Right lobe of liver (tissue), 4 donors: Measurements from ENCODE around the gene PACRG.

Experiments
- POLR2A ChIP-seq: fragments of 450-650 bp; IDR thresholded peaks from one replicate; pipeline ENCODE4 v1.6.1; 2017; ENCODE audit warnings: antibody characterized with exemption, mild to moderate bottlenecking
- TF ChIP-seq, protein P1 (sequence below), 4 donors: fragments of 200-600 bp in 3 of 4; fragments of 450-650 bp in 1 of 4; IDR thresholded peaks; one replicate each; pipeline versions ENCODE4 v1.5.1 to v1.8.0; 2016 to 2022; ENCODE audit warnings: antibody characterized with exemption in 4 of 4, mild to moderate bottlenecking in 2 of 4
- donor health status: DM: no; HTN: no; CAD: no.
- donor health status: DM: no; HTN: no; CAD: no.
- donor health status: DM: no; HTN: yes; CAD: no.

DNA sequence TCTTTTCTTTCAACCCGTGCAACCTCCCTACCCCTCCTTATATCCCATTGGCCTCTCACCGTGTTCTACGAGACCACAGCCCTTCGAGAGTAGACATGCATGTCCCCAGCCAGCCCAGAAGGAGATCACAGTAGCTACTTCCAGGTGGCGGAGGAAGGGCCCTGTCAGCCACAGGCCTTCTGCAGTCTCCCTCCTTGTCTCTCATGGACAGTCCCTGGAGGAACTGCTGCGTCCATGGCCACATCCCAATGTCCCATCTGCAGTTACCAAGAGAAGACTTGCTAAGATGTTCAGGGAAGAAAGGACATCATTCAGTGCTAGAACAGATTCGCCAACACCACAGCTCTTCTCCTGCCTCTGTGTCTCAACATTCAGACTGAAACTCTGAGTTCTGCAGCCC, 625.2 kb downstream of the PACRG start:
- TF ChIP-seq, protein P1, sequence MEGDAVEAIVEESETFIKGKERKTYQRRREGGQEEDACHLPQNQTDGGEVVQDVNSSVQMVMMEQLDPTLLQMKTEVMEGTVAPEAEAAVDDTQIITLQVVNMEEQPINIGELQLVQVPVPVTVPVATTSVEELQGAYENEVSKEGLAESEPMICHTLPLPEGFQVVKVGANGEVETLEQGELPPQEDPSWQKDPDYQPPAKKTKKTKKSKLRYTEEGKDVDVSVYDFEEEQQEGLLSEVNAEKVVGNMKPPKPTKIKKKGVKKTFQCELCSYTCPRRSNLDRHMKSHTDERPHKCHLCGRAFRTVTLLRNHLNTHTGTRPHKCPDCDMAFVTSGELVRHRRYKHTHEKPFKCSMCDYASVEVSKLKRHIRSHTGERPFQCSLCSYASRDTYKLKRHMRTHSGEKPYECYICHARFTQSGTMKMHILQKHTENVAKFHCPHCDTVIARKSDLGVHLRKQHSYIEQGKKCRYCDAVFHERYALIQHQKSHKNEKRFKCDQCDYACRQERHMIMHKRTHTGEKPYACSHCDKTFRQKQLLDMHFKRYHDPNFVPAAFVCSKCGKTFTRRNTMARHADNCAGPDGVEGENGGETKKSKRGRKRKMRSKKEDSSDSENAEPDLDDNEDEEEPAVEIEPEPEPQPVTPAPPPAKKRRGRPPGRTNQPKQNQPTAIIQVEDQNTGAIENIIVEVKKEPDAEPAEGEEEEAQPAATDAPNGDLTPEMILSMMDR (IDR thresholded peaks at IDR 0.05): no peak
- TF ChIP-seq POLR2A: no peak
